Fibroblast of upper back skin (primary cell): ENCODE data around the gene TNNC2.

Experiments used
- DNase-seq: peaks from one replicate; pipeline ENCODE4 v3.0.0-alpha.2; 2013

The TNNC2 gene

DNA sequence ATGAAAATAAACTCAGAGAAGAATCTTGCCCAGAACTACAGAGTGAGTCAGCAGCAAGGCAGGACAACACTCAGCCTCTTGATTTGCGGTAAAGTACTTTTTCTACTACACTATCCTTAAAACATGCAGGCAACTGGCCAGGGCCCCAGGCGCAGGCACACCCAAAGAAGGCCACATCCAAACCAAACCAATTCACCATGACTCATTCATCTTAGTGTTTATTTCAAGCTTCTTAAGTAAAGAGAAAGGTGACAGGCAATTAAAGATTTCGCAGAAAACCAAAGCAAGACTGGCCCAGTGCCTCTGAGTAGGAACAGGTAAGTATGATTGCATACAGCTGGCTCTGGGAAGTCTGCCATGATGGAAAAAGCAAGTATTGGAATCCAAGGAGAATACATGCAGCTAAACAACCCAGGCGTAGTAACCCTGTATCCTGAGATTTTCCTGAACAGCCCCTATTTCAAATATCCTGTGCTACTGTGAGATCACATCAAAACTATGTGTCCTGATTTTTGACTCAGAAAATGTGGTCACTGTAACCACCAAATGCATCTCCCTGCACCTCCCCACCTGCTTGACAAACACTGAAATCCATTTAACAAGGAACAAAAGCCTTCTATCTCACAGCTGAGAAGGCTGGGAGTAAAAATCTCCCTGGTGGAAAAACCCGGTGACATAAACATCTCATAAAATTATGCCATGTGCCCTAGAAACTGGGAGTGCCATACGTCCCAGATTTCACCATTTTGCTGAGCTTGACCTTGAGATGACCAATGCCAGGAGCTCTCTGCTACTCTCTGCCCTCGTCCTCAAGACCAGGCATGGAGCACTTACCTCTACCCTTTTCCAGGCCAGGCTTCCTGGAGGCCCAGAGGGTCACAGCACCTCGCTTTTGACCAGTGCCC is 47.8 kb downstream of the TNNC2 start:
- DNase-seq = peak; percentile 99

- no peak for DNase-seq
These were observed 50.2 kb downstream of the TNNC2 start for GRCh38 chr20:45776931-45777330.

GRCh38 chr20:45775411-45775810 is 51.7 kb downstream of the TNNC2 start:
- DNase-seq = no peak

DNA sequence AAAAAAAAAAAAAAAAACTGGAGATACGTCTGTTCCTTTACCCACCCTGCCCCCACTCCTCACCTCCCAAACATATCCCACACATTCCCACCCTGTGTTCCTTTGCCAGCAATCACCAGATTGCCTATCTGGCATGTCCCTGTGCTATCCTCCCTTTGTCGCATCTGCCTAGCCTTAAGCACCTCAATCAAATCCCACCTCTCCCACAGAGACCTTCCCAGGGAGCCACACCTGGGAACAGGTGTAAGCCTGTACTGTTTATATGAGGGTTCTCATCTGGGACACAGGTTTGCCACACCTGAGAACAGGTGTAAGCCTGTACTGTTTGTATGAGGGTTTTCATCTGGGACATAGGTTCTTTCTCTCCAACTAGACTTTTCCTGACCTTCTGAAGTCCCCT is 52.2 kb downstream of the TNNC2 start:
- no peak for DNase-seq
